Smooth muscle cell (in vitro differentiated cells): Measurements from ENCODE around the gene DISC1. TPM values are rescaled to one million over a fixed set of nuclear protein-coding genes. Genes with fewer than 3 reads are reported as not detected.

Source experiments
- DNase-seq: peaks from one replicate; lab custom pipeline; 2025; ENCODE audit not compliant: unreplicated experiment; lab: John Stamatoyannopoulos, UW
- H2AFZ ChIP-seq: fragments of 200-600 bp; sonication (generic); 2 replicates; pipeline ENCODE4 v1.6.0; 2016; ENCODE audit warnings: antibody characterized with exemption, low read depth, mild to moderate bottlenecking
- H3F3A ChIP-seq: fragments of 200-600 bp; sonication (generic); 2 replicates; pipeline ENCODE4 v1.6.0; 2017; ENCODE audit warnings: antibody characterized with exemption, low read depth
- H3K27ac ChIP-seq: fragments of 200-600 bp; sonication (generic); 2 replicates; pipeline ENCODE4 v1.5.1; 2016; ENCODE audit warnings: low read depth, mild to moderate bottlenecking
- H3K27me3 ChIP-seq: fragments of 200-600 bp; sonication (generic); 2 replicates; pipeline ENCODE4 v1.6.1; 2016; ENCODE audit warnings: low read depth, mild to moderate bottlenecking
- H3K36me3 ChIP-seq: fragments of 200-600 bp; sonication (generic); 2 replicates; pipeline ENCODE4 v1.5.1; 2016; ENCODE audit warnings: low read depth
- H3K4me1 ChIP-seq: fragments of 200-600 bp; sonication (generic); 2 replicates; pipeline ENCODE4 v1.5.1; 2016; ENCODE audit warnings: low read depth
- H3K4me2 ChIP-seq: fragments of 200-600 bp; sonication (generic); 2 replicates; pipeline ENCODE4 v1.6.0; 2016; ENCODE audit warnings: mild to moderate bottlenecking
- H3K4me3 ChIP-seq: fragments of 200-600 bp; sonication (generic); 2 replicates; pipeline ENCODE4 v1.5.1; 2016; ENCODE audit warnings: mild to moderate bottlenecking
- H3K79me2 ChIP-seq: fragments of 200-600 bp; sonication (generic); 2 replicates; pipeline ENCODE4 v1.6.0; 2016; ENCODE audit warnings: low read depth, mild to moderate bottlenecking
- H3K9ac ChIP-seq: fragments of 200-600 bp; sonication (generic); 2 replicates; pipeline ENCODE4 v1.6.0; 2016; ENCODE audit warnings: low read depth
- H3K9me3 ChIP-seq: fragments of 200-600 bp; sonication (generic); replicated peaks from 2 replicates; pipeline ENCODE4 v1.5.1; 2016; ENCODE audit warnings: low read depth
- H4K20me1 ChIP-seq: fragments of 200-600 bp; sonication (generic); 2 replicates; pipeline ENCODE4 v1.6.0; 2016; ENCODE audit warnings: low read depth
- WGBS: methylation state at CpG from one replicate; pipeline ENCODE4 v1.1.7; 2016; ENCODE audit warnings: low lambda C conversion rate; 5-methylcytosine and 5-hydroxymethylcytosine counted together
- polyA plus RNA-seq: library from polyadenylated mRNA; unstranded; fragments of >200 nt; fragmentation: Nextera tagmentation; extraction: Ambion mirVana; gene quantifications from 2 replicates; pipeline ENCODE4 v1.2.1, GENCODE V29; 2016
- total RNA-seq: library from RNA; depleted of rRNA; stranded (reverse); fragments of >200 nt; gene quantifications from 2 replicates; pipeline ENCODE4 v1.2.3, GENCODE V29; 2014
- TF ChIP-seq, protein P1 (sequence below): fragments of 200-600 bp; sonication (generic); IDR thresholded peaks from 2 replicates; pipeline ENCODE4 v1.5.1; 2017; ENCODE audit warnings: borderline replicate concordance, mild to moderate bottlenecking, antibody characterized with exemption; ENCODE audit not compliant: insufficient read depth, poor library complexity, severe bottlenecking

Gene DISC1
- total and polyA plus RNA-seq, 2 experiments from 2014 or later, result 0.89 to 4.3 TPM

- H2AFZ ChIP-seq, result no peak overlapping the region
- no peaks in the 10 kb centered on the region for H3K4me1 ChIP-seq
- no peak overlapping the region for H3K4me3 ChIP-seq
- DNase-seq, result no peak
- H3K27me3 ChIP-seq, result no peaks in the 10 kb centered on the region
- no peak overlapping the region for H3K9ac ChIP-seq
- H3K36me3 ChIP-seq, result no peaks in the 10 kb centered on the region
- H3K4me2 ChIP-seq, result no peak overlapping the region
- 50% methylated on average over 6 of the region's 6 CpGs for WGBS
- no peaks in the 10 kb centered on the region for H3K9me3 ChIP-seq
- no peak overlapping the region for H3K27ac ChIP-seq
- TF ChIP-seq, protein P1, sequence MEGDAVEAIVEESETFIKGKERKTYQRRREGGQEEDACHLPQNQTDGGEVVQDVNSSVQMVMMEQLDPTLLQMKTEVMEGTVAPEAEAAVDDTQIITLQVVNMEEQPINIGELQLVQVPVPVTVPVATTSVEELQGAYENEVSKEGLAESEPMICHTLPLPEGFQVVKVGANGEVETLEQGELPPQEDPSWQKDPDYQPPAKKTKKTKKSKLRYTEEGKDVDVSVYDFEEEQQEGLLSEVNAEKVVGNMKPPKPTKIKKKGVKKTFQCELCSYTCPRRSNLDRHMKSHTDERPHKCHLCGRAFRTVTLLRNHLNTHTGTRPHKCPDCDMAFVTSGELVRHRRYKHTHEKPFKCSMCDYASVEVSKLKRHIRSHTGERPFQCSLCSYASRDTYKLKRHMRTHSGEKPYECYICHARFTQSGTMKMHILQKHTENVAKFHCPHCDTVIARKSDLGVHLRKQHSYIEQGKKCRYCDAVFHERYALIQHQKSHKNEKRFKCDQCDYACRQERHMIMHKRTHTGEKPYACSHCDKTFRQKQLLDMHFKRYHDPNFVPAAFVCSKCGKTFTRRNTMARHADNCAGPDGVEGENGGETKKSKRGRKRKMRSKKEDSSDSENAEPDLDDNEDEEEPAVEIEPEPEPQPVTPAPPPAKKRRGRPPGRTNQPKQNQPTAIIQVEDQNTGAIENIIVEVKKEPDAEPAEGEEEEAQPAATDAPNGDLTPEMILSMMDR, result no peak
- no peaks in the 10 kb centered on the region for H4K20me1 ChIP-seq
- H3K79me2 ChIP-seq, result no peaks in the 10 kb centered on the region
- H3F3A ChIP-seq, result no peaks in the 10 kb centered on the region
Observed at GRCh38 chr1:231818337-231818736, 191.7 kb downstream of the DISC1 start.

DNA sequence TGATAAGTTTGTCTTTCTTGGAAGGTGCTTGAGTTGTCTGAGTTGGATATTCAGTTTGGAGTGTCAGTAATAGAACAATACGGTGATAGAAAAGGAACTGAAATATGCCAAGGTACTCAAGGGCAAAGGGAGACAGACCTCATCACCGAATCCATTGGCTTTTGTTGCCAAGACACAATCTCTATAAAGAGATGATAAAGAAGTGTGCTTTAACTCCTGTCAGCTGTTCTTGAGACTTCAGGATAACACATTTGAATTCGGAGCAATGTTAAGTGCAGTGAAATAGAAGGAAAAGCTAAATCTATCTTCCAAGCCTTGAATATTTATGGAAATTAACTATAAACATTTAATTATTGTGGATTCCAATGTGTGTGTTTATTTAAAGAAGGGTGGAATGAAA lies 194.7 kb downstream of the DISC1 start:
- no peaks in the 10 kb centered on the region for H3K79me2 ChIP-seq
- H3K9ac ChIP-seq, result no peak overlapping the region
- H4K20me1 ChIP-seq, result no peaks in the 10 kb centered on the region
- WGBS, result 90% methylated on average over 3 of the region's 3 CpGs
- no peak for DNase-seq
- H3K9me3 ChIP-seq, result no peaks in the 10 kb centered on the region
- H3K27ac ChIP-seq, result no peak overlapping the region
- no peaks in the 10 kb centered on the region for H3K4me1 ChIP-seq
- no peak overlapping the region for H3K4me2 ChIP-seq
- TF ChIP-seq, protein P1, result no peak
- no peaks in the 10 kb centered on the region for H3K27me3 ChIP-seq
- H2AFZ ChIP-seq, result no peak overlapping the region
- H3F3A ChIP-seq, result no peaks in the 10 kb centered on the region
- H3K4me3 ChIP-seq, result no peak overlapping the region
- H3K36me3 ChIP-seq, result no peaks in the 10 kb centered on the region

GRCh38 chr1:231822041-231822440 lies 195.5 kb downstream of the DISC1 start:
- no peak for DNase-seq
- no peak overlapping the region for H3K27ac ChIP-seq
- H3F3A ChIP-seq, result no peaks in the 10 kb centered on the region
- H3K27me3 ChIP-seq, result no peaks in the 10 kb centered on the region
- H3K4me2 ChIP-seq, result no peak overlapping the region
- no peaks in the 10 kb centered on the region for H4K20me1 ChIP-seq
- TF ChIP-seq, protein P1, result no peak
- no peaks in the 10 kb centered on the region for H3K36me3 ChIP-seq
- H3K4me1 ChIP-seq, result no peaks in the 10 kb centered on the region
- no peak overlapping the region for H3K4me3 ChIP-seq
- no peak overlapping the region for H2AFZ ChIP-seq
- WGBS, result 96% methylated on average over 6 of the region's 6 CpGs
- no peaks in the 10 kb centered on the region for H3K9me3 ChIP-seq
- H3K79me2 ChIP-seq, result no peaks in the 10 kb centered on the region
- no peak overlapping the region for H3K9ac ChIP-seq

DNA sequence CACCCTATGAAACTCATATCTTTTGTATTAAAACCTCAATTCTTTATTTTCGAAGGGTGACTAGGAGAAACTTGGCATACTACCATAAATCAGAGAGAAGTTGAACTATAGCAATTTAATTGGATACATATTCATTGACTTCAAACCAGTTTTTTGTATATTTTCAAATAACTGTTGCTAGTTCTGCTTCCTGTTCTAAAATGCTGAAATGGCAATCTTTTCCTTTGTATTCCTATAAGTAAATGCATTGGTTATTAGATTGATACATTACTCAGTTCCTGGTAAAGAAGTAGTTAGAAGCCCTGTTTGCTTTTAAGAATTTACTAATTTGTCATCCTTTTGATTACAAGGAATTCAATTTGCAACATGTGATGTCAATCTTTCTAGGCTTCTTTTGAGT lies 200.0 kb downstream of the DISC1 start:
- no peak for DNase-seq
- Histone ChIP-seq H3F3A (no peaks in the 10 kb centered on the region), H3K4me3 (no peak overlapping the region), H3K4me2 (no peak overlapping the region), H3K36me3 (no peaks in the 10 kb centered on the region), H3K79me2 (no peaks in the 10 kb centered on the region), H3K9me3 (no peaks in the 10 kb centered on the region), H3K4me1 (no peaks in the 10 kb centered on the region), H4K20me1 (no peaks in the 10 kb centered on the region), H3K27ac (no peak overlapping the region), H2AFZ (no peak overlapping the region), H3K27me3 (no peaks in the 10 kb centered on the region), H3K9ac (no peak overlapping the region)
- TF ChIP-seq, protein P1, result no peak
- 100% methylated on average over 1 of the region's 1 CpG for WGBS
